Activated T-cell treated with anti-CD3 and anti-CD28 coated beads, Interleukin-2, amount 50 U/mL, for 72 hours (primary cell): ENCODE data around the gene ADCY3. TPM values are rescaled to one million over a fixed set of nuclear protein-coding genes. Genes with fewer than 3 reads are reported as not detected.
A peak's percentile ranks its signal among the peaks of the same experiment; 100 is the strongest.

Experiments
- ATAC-seq, 2 donors: fragments of 150-1000 bp; cut with Tn5 transposase; replicated peaks in 1 of 2; 2 replicates each; pipeline ENCODE4 v1.10.0; 2021; ENCODE audit warnings: moderate library complexity in 2 of 2, mild to moderate bottlenecking in 1 of 2
- DNase-seq, 2 donors: peaks; one replicate each; pipeline ENCODE4 v3.0.0; 2021 to 2022; ENCODE audit warnings: mixed read lengths in 1 of 2
- H3K27ac Mint-ChIP-seq: one replicate; pipeline ENCODE4 v1.8.0; 2022; ENCODE audit warnings: mild to moderate bottlenecking, moderate library complexity, mixed read lengths
- H3K27me3 Mint-ChIP-seq: one replicate; pipeline ENCODE4 v1.8.0; 2022; ENCODE audit warnings: low read depth, mixed read lengths
- H3K36me3 Mint-ChIP-seq, 2 donors: one replicate each; pipeline ENCODE4 v1.8.0; 2022; ENCODE audit warnings: mixed read lengths in 2 of 2, mild to moderate bottlenecking in 1 of 2; ENCODE audit not compliant: insufficient read depth in 2 of 2
- H3K4me1 Mint-ChIP-seq: one replicate; pipeline ENCODE4 v1.8.0; 2022; ENCODE audit warnings: low read depth, mixed read lengths
- H3K4me3 Mint-ChIP-seq, 2 donors: one replicate each; pipeline ENCODE4 v1.8.0; 2022; ENCODE audit warnings: mild to moderate bottlenecking in 2 of 2, mixed read lengths in 2 of 2, moderate library complexity in 2 of 2
- H3K9me3 Mint-ChIP-seq, 2 donors: one replicate each; pipeline ENCODE4 v1.8.0; 2022; ENCODE audit warnings: mixed read lengths in 2 of 2
- total RNA-seq, 2 donors: library from RNA; stranded (reverse); gene quantifications; one replicate each; pipeline ENCODE4 v1.2.3, GENCODE V29; 2022

ADCY3 gene
- total RNA-seq, 2 donors from 2014 or later: 55.5 to 63.4 TPM

DNA sequence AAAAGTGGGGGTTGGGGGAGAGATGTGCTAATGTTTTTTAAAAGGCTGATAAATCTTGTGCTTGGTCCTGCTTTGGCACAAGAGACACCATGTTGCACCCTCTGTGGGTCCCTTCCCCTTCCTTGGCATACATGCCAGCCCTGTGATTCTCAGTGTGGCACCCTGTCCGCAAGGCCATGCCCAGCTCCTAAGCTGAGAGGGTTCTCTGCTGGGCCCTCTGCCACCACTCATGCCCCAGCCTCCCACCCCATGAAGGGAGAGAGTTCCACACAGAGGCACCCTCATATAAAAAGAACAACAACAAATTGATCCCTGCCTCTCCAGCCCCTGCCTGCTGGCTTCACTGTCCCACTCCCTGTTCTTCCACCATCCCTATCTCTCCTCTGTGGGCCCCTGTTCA, 2.5 kb upstream of the ADCY3 start:
- H3K27me3 Mint-ChIP-seq: peaks cover 6% of the 10 kb centered on the region
- no peak overlapping the region for H3K4me3 Mint-ChIP-seq
- no peak for DNase-seq
- H3K27ac Mint-ChIP-seq: no peak overlapping the region
- ATAC-seq: no peak
- peaks cover 31% of the 10 kb centered on the region for H3K4me1 Mint-ChIP-seq
- H3K9me3 Mint-ChIP-seq: no peaks in the 10 kb centered on the region
- no peaks in the 10 kb centered on the region for H3K36me3 Mint-ChIP-seq

DNA sequence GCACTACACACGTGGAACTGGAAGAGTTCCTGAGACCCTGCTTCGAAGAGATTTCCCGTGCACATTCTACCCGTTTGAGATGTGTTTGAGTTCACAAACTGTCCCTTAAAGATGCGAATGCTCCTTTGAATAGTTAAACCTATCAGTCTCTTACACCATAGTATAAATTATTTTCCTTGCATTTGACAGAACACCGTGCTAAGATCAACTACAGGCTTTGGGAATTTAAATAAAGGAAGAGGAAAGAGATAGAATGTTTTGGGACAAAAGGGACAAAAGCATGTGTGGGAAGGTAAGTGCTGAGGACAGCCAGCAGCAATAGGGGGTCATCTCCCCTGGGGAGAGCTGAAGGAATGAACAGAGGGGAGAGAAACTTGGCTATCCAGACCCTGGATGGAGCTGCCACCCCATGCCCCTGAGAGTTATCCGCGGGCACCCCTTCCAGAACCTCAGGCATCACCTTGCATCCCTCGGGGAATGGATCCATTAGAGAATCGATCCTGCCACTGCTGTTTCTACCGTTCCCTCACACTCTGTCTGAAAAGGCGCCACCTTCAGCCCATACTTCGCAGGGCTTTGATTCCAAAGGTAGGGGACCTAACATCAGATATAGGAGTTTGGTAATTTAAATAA, 888 bp upstream of the ADCY3 start:
- H3K36me3 Mint-ChIP-seq: peaks cover 0 to 2% of the 10 kb centered on the region in 2 donors
- H3K27ac Mint-ChIP-seq: peak overlapping the region; percentile 26
- H3K9me3 Mint-ChIP-seq: no peaks in the 10 kb centered on the region
- DNase-seq: peak in 1 of 2 donors; percentile 31
- no peak for ATAC-seq
- H3K27me3 Mint-ChIP-seq: peaks cover 6% of the 10 kb centered on the region
- H3K4me3 Mint-ChIP-seq: peak overlapping the region; percentile 75 to 77
- H3K4me1 Mint-ChIP-seq: peaks cover 43% of the 10 kb centered on the region

DNA sequence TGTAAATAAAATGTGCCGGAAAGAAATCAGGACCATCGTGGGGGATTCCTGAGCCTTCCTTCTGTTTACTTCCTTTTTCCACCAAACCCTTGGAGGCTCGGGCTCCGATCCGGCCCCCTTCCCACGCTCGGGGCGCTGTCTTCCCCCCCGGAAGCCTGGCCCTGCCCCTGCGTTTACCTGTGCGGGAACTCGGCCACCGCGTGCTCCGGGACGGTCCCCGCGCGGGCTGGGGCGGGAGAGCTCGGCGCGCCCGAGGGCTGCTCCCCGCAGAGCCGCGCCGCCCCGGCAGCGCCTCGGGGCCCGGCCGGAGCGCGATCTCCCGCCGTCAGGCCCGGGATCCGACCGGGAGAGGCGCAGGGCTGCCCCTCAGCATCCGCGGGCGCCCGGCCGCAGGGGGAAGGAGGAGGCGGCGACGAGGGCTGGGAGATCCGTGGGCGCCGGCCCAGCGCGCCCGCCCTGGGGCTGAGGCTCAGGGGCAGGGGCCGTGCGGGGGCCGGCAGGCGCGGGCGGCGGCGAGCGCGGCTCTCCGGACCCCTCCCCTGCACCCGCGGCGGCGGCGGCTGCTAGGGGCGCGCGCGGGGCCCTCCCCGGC, 435 bp downstream of the ADCY3 start:
- peak; percentile 29 to 41 for DNase-seq
- Mint-ChIP-seq H3K36me3 (peaks cover 0 to 3% of the 10 kb centered on the region in 2 donors), H3K4me1 (peaks cover 50% of the 10 kb centered on the region), H3K27me3 (peaks cover 6% of the 10 kb centered on the region), H3K27ac (peak overlapping the region; percentile 27), H3K9me3 (no peaks in the 10 kb centered on the region), H3K4me3 (peak overlapping the region; percentile 84 to 90)
- ATAC-seq: peak; percentile 39 to 41

DNA sequence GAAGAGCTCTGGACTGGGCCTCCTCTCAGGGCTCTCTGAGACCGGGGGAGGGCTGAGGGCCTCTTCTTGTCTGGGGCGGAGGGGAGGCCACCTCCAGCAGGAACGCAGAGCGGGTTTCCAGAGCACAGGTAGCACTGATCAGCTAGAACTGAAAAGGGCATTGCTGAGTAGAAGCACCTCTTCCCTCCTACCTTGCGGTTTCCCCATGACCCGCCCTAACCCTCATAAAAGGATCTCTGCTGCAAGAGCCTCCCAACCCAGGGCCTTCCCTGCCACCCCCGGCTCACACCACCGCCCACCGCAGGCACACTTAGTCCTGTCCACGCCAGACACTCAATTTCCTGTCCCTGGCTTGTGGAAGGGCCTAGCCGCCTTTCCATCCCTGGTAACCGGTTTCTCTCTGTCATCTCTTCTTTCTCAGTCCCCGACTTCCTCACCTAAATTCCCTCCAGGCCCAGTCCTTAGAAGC, 966 bp downstream of the ADCY3 start:
- Mint-ChIP-seq H3K36me3 (peaks cover 0 to 3% of the 10 kb centered on the region in 2 donors), H3K9me3 (no peaks in the 10 kb centered on the region), H3K27ac (peak overlapping the region; percentile 27), H3K4me3 (peak overlapping the region; percentile 84 to 90), H3K27me3 (peaks cover 6% of the 10 kb centered on the region), H3K4me1 (peaks cover 52% of the 10 kb centered on the region)
- peak; percentile 57 for ATAC-seq
- DNase-seq: peak; percentile 75

DNA sequence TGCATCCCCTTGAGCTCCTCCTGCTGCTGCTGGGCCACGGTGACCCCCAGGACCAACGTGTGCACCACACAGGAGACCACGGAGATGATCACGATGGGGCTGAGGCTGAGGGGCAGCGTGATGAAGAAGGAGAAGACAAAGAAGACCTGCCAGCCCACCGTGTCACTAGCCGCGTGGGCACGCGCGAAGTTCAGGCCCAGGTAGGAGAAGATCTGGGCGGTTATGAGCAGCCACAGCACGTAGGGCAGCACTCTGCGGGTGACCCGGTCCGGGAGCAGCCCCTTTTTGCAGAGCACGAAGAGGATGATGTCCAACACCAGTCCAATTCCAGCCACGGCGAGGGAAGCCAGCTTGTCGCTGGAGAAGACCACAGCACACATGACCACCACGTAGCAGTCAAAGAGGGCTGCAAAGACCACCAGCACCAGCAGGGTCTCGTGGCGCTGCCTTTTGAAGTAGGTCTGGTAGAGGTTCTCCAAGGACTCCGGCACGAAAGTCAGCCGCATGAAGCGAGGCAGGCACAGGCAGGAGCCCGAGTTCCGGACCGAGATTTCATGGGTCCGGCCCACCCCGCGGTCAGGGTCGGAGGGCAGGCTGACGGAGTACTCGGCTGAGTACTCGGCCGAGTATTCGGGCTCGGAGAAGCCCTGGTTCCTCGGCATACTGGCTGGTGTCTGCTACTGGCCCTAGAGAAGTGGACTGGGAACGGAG, 1.6 kb downstream of the ADCY3 start:
- Mint-ChIP-seq H3K4me3 (peak overlapping the region; percentile 84 to 90), H3K27me3 (peaks cover under 1% of the 10 kb centered on the region), H3K36me3 (peaks cover 0 to 3% of the 10 kb centered on the region in 2 donors), H3K4me1 (peaks cover 49% of the 10 kb centered on the region), H3K27ac (no peak overlapping the region), H3K9me3 (no peaks in the 10 kb centered on the region)
- ATAC-seq (no peak), DNase-seq (no peak)

DNA sequence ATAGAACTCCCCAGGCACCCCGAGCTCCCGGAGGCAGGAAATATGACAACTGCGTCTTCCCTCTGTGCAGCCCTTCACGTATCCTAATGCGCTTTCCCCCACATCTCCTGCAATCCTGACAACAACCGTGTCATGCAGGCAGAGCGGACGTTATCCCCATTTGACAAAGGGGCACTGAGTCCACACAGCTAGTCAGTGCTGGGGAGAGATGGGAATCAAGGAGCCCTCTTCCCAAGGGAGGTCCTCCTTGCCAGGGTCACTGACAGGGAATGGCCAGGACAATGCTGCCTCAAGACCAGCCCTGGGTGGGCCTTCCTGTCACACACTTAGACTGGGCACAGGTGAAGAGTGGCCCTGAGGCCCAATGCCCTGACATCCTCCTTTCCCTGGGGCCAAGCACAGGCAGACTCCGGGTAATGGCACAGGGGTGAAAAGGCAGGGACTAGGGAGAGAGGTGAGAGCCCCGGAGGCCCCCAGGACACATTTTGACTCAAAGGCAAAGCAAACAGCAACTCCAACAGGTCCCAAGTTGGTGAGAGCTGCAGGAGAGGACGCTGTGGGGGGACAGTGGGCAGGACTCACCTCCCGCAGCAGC, 2.2 kb downstream of the ADCY3 start:
- peak overlapping the region; percentile 84 to 90 for H3K4me3 Mint-ChIP-seq
- peaks cover 49% of the 10 kb centered on the region for H3K4me1 Mint-ChIP-seq
- ATAC-seq (no peak), DNase-seq (no peak)
- no peaks in the 10 kb centered on the region for H3K27me3 Mint-ChIP-seq
- H3K9me3 Mint-ChIP-seq: no peaks in the 10 kb centered on the region
- peaks cover 0 to 3% of the 10 kb centered on the region in 2 donors for H3K36me3 Mint-ChIP-seq
- no peak overlapping the region for H3K27ac Mint-ChIP-seq

DNA sequence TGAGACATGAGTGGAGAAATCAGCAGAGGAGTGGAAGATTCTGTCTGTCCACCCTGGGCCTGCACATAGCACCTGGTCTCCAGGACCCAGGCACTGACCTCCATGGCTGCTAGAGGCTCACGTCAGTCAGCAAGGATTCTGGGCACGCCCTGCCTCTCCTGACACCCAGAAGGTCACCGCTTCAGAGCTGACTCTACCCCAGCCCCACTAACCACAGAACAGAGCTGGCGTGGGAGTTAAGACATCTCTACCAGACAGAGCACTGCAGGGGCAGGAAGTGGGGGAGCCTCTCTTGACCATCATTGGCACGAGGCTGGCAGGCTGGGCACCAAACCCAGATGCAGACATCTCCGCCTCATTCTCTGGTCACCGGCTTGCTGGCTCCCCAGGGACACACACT, 3.0 kb downstream of the ADCY3 start:
- Mint-ChIP-seq H3K27me3 (no peaks in the 10 kb centered on the region), H3K27ac (no peak overlapping the region), H3K4me1 (peaks cover 49% of the 10 kb centered on the region), H3K4me3 (peak overlapping the region; percentile 84 to 90), H3K36me3 (peaks cover under 1 to 3% of the 10 kb centered on the region in 2 donors), H3K9me3 (no peaks in the 10 kb centered on the region)
- ATAC-seq (peak; percentile 45 to 53), DNase-seq (peak; percentile 66 to 67)

DNA sequence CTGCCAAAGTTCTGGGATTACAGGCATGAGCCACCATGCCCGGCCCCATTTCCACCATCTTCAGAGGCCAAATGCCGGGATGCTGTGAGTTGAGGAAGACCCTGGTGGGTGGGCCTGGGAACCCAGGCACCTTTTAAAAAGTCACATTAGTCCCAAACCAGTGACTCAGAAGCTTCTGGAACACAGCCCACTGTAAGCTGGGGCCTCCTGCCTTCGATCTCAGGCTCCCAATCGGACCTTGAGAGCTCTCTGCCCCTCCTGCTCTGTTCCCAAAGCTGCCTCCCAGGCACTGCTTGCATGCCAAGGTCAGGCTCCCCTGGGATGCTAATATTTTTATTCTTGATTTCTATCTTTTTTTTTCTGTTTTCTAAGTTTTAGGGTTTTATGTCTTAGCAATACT, 4.2 kb downstream of the ADCY3 start:
- H3K4me1 Mint-ChIP-seq: peaks cover 45% of the 10 kb centered on the region
- no peaks in the 10 kb centered on the region for H3K9me3 Mint-ChIP-seq
- ATAC-seq (no peak), DNase-seq (no peak)
- H3K4me3 Mint-ChIP-seq: no peak overlapping the region
- H3K36me3 Mint-ChIP-seq: peaks cover 5 to 9% of the 10 kb centered on the region in 2 donors
- no peak overlapping the region for H3K27ac Mint-ChIP-seq
- no peaks in the 10 kb centered on the region for H3K27me3 Mint-ChIP-seq

DNA sequence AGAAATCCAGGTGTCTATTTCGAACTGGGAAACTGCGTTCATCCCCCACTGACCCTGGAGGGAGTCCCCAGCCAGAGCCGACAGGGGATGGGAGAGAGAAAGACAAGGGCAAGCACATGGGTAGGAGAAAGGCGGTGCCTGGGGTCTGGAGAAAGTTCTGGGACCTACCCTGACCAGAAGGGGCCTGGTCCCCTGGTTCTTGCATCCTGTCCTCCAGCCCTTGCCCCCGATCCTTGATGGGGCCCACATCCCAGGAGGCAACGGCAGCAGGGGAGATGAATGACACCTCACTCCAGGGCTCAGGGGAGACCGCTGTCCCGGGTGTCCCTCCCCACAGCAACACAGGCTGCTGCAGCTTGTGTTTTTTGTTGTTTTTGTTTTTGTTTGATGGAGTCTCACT, 4.9 kb downstream of the ADCY3 start:
- Mint-ChIP-seq H3K27me3 (no peaks in the 10 kb centered on the region), H3K9me3 (no peaks in the 10 kb centered on the region), H3K36me3 (peaks cover 6 to 15% of the 10 kb centered on the region in 2 donors), H3K4me3 (no peak overlapping the region), H3K4me1 (peaks cover 42% of the 10 kb centered on the region), H3K27ac (no peak overlapping the region)
- ATAC-seq (no peak), DNase-seq (no peak)

DNA sequence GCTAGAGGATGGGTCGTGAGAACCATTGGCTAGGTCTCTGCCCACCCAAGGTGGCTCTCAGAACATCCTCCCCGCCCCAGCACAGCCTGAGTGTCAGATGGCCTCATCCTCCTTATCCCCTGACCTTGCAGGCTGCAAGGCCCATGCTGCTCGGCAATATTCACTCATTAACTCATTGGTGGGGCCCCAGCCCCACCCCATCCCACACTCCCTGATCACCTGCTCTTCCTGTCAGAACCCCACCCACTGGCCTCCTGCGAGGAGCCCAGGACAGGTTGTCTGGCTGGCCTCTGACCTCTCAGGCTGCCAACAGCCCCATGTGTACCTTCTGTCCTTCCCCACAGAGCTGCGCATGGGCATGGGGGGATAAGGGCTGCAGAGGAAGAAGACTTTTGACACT, 5.3 kb downstream of the ADCY3 start:
- no peak for DNase-seq
- ATAC-seq: no peak
- peaks cover 42% of the 10 kb centered on the region for H3K4me1 Mint-ChIP-seq
- H3K9me3 Mint-ChIP-seq: no peaks in the 10 kb centered on the region
- H3K27ac Mint-ChIP-seq: no peak overlapping the region
- H3K27me3 Mint-ChIP-seq: no peaks in the 10 kb centered on the region
- H3K4me3 Mint-ChIP-seq: no peak overlapping the region
- H3K36me3 Mint-ChIP-seq: peaks cover 6 to 17% of the 10 kb centered on the region in 2 donors

DNA sequence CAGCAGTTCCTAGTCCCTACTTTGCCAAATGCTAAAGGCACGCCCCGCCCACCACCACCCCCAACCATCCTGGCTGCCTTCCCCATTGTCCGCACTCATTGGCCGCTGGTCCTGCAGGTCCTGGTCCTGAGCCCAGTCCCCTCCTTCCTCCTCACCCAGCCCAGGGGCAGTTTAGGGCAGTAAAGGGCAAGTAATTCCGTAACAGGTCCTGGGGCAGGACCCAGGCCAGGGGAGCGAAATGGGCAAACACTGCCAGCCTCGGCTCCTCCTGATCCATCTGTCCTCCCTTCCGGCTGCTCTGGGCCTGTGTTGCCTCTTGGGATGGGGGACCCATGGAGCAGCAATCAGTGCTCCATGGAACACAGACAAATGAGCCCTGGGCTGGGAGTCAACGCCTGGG, 6.1 kb downstream of the ADCY3 start:
- peaks cover 6 to 19% of the 10 kb centered on the region in 2 donors for H3K36me3 Mint-ChIP-seq
- peaks cover 37% of the 10 kb centered on the region for H3K4me1 Mint-ChIP-seq
- DNase-seq: no peak
- no peaks in the 10 kb centered on the region for H3K9me3 Mint-ChIP-seq
- no peaks in the 10 kb centered on the region for H3K27me3 Mint-ChIP-seq
- H3K27ac Mint-ChIP-seq: no peak overlapping the region
- H3K4me3 Mint-ChIP-seq: no peak overlapping the region
- ATAC-seq: no peak

DNA sequence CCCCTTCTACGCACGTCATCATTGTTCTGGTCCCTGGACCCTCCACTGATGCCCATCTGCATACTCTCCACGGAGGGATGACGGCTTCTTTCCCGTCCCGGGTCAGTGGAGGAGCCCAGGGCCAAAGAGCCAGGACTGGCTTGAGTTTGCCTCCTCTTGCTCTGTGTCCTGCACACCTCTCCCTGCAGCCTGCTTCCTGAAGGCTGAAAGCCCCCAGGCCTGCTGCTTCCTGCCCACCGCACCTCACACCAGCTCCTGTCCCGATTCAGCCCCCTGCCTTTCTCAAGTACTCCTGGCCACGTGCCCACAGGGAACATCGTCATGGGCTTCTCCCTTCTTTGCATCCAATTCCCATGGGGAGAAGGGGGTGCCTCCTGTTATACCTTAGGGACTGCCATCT, 7.1 kb downstream of the ADCY3 start:
- Mint-ChIP-seq H3K4me3 (no peak overlapping the region), H3K36me3 (peaks cover 6 to 19% of the 10 kb centered on the region in 2 donors), H3K9me3 (no peaks in the 10 kb centered on the region), H3K4me1 (peaks cover 28% of the 10 kb centered on the region), H3K27ac (no peak overlapping the region), H3K27me3 (no peaks in the 10 kb centered on the region)
- DNase-seq (no peak), ATAC-seq (no peak)

DNA sequence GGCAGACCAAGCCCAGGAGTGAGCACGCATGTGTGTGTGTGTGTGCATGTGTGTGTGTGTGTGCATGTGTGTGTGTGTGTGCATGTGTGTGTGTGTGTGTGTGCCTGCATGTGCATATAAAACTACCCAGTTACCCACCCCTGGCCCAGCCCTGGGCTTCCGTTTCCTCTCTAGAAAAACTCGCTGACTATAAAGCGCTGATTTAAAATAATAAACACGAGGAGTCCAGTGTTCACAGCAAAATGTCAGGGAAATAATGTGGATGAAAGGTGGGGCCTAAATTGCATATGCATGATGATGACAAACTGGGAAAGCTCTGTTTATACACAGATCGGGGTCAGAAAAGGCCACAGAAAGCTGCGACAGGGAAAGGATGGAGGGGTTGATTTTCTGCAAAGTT, 7.5 kb downstream of the ADCY3 start:
- H3K4me3 Mint-ChIP-seq: no peak overlapping the region
- DNase-seq (no peak), ATAC-seq (no peak)
- H3K27ac Mint-ChIP-seq: no peak overlapping the region
- H3K27me3 Mint-ChIP-seq: no peaks in the 10 kb centered on the region
- H3K36me3 Mint-ChIP-seq: peaks cover 6 to 19% of the 10 kb centered on the region in 2 donors
- H3K9me3 Mint-ChIP-seq: no peaks in the 10 kb centered on the region
- H3K4me1 Mint-ChIP-seq: peaks cover 24% of the 10 kb centered on the region
